Activated CD4-positive, alpha-beta T cell treated with anti-CD3 and anti-CD28 coated beads for 36 hours (primary cell): Measurements from ENCODE around the gene KHDC4. TPM values are rescaled to one million over a fixed set of nuclear protein-coding genes. Genes with fewer than 3 reads are reported as not detected.

Experiments
- ATAC-seq: fragments of 200-7000 bp; cut with Tn5 transposase; one replicate; pipeline ENCODE4 v1.10.0; 2021; ENCODE audit warnings: mild to moderate bottlenecking, moderate library complexity
- CTCF ChIA-PET: fragments of 350-600 bp; sonication (Branson Sonifier 250); formaldehyde crosslinking; loops from one replicate; lab custom pipeline; 2021; ENCODE audit warnings: antibody characterized with exemption; lab: Charles Lee
- POLR2A ChIA-PET: fragments of 350-600 bp; sonication (Branson Sonifier 250); formaldehyde crosslinking; loops from one replicate; lab custom pipeline; 2021; ENCODE audit warnings: antibody characterized with exemption, inconsistent platforms; lab: Charles Lee
- DNase-seq: peaks from one replicate; pipeline ENCODE4 v3.0.0-alpha.2; 2020
- H3K27ac Mint-ChIP-seq: one replicate; pipeline ENCODE4 v1.8.0; 2021; ENCODE audit warnings: mixed read lengths
- H3K27me3 Mint-ChIP-seq: one replicate; pipeline ENCODE4 v1.8.0; 2021; ENCODE audit warnings: mixed read lengths
- H3K36me3 Mint-ChIP-seq: one replicate; pipeline ENCODE4 v1.8.0; 2021; ENCODE audit warnings: low read depth, mixed read lengths
- H3K4me1 Mint-ChIP-seq: one replicate; pipeline ENCODE4 v1.8.0; 2021; ENCODE audit warnings: mixed read lengths
- H3K4me3 Mint-ChIP-seq: one replicate; pipeline ENCODE4 v1.8.0; 2021; ENCODE audit warnings: mild to moderate bottlenecking, moderate library complexity, mixed read lengths
- H3K9me3 Mint-ChIP-seq: one replicate; pipeline ENCODE4 v1.8.0; 2021; ENCODE audit warnings: low read depth, mixed read lengths
- intact Hi-C, 2 experiments: fragments of 100-400 bp; cut with DNase I in 1 of 2; cut with micrococcal nuclease in 1 of 2; formaldehyde crosslinking; loops; one replicate each; pipeline versions ENCODE4 v1.14.2 to v1.15.1; 2022 to 2024; cut with DNase I, micrococcal nuclease
- total RNA-seq, 2 experiments: library from RNA; stranded (reverse); gene quantifications; one replicate each; pipeline ENCODE4 v1.2.3, GENCODE V29; 2021

KHDC4 gene
- total RNA-seq, 2 experiments from 2014 or later, result 68.7 to 97.5 TPM

GRCh38 chr1:155889566-155889965 lies 44.6 kb downstream of the KHDC4 start:
- DNase-seq (no peak), ATAC-seq (no peak)
- Mint-ChIP-seq H3K27ac (no peak overlapping the region), H3K4me1 (peaks cover 18% of the 10 kb centered on the region), H3K9me3 (no peaks in the 10 kb centered on the region), H3K27me3 (no peaks in the 10 kb centered on the region), H3K36me3 (no peaks in the 10 kb centered on the region), H3K4me3 (no peak overlapping the region)
- ChIA-PET CTCF (no interaction called here), POLR2A (interaction anchor here (1.1 kb wide), 1 partner anchor 16 kb away, joined by 3 read pairs; no protein-coding TSS in a partner anchor)
- intact Hi-C loops, result no loop called here

- DNase-seq (no peak), ATAC-seq (no peak)
- Mint-ChIP-seq H3K36me3 (no peaks in the 10 kb centered on the region), H3K27ac (no peak overlapping the region), H3K4me1 (peaks cover 11% of the 10 kb centered on the region), H3K27me3 (no peaks in the 10 kb centered on the region), H3K9me3 (no peaks in the 10 kb centered on the region), H3K4me3 (no peak overlapping the region)
- ChIA-PET POLR2A (interaction anchor here (1.1 kb wide), 1 partner anchor 15 kb away, joined by 3 read pairs; no protein-coding TSS in a partner anchor), CTCF (no interaction called here)
- intact Hi-C loops, result no loop called here
Observed at GRCh38 chr1:155888481-155888880, 45.7 kb downstream of the KHDC4 start.

GRCh38 chr1:155884982-155885381 lies 49.2 kb downstream of the KHDC4 start:
- Mint-ChIP-seq H3K4me1 (no peaks in the 10 kb centered on the region), H3K9me3 (no peaks in the 10 kb centered on the region), H3K36me3 (no peaks in the 10 kb centered on the region), H3K4me3 (no peak overlapping the region), H3K27me3 (no peaks in the 10 kb centered on the region), H3K27ac (no peak overlapping the region)
- ATAC-seq (no peak), DNase-seq (no peak)
- ChIA-PET POLR2A (no interaction called here), CTCF (interaction anchor here (1.1 to 1.2 kb wide), 2 partner anchors 8 to 12 kb away, joined by 4 to 6 read pairs; no protein-coding TSS in a partner anchor)
- intact Hi-C loops, result no loop called here

GRCh38 chr1:155884031-155884960 lies 49.9 kb downstream of the KHDC4 start:
- no peak for DNase-seq
- no peak overlapping the region for H3K4me3 Mint-ChIP-seq
- no peaks in the 10 kb centered on the region for H3K36me3 Mint-ChIP-seq
- no peak overlapping the region for H3K27ac Mint-ChIP-seq
- no peak for ATAC-seq
- no peaks in the 10 kb centered on the region for H3K4me1 Mint-ChIP-seq
- intact Hi-C loops, result no loop called here
- POLR2A ChIA-PET, result interaction anchor here (0.9 kb wide), 1 partner anchor 313 kb away, joined by 3 read pairs; no protein-coding TSS in a partner anchor
- no peaks in the 10 kb centered on the region for H3K27me3 Mint-ChIP-seq
- H3K9me3 Mint-ChIP-seq, result no peaks in the 10 kb centered on the region
- CTCF ChIA-PET, result interaction anchor here (0.6 to 1.2 kb wide), 4 partner anchors 9 to 528 kb away, joined by 3 to 6 read pairs (median 4); no protein-coding TSS in a partner anchor

- Mint-ChIP-seq H3K36me3 (no peaks in the 10 kb centered on the region), H3K4me3 (no peak overlapping the region), H3K27me3 (no peaks in the 10 kb centered on the region), H3K4me1 (no peaks in the 10 kb centered on the region), H3K9me3 (no peaks in the 10 kb centered on the region), H3K27ac (no peak overlapping the region)
- no peak for DNase-seq
- no peak for ATAC-seq
- intact Hi-C loops, result no loop called here
- POLR2A ChIA-PET, result interaction anchor here (0.6 kb wide), 1 partner anchor 23 kb away, joined by 7 read pairs; no protein-coding TSS in a partner anchor
- CTCF ChIA-PET, result interaction anchor here (0.6 to 1.5 kb wide), 3 partner anchors 9 to 198 kb away, joined by 3 to 4 read pairs (median 3); no protein-coding TSS in a partner anchor
Observed at GRCh38 chr1:155882766-155883165, 51.4 kb downstream of the KHDC4 start.

- ChIA-PET POLR2A (interaction anchor here (0.6 kb wide), 2 partner anchors 23 to 82 kb away, joined by 4 to 7 read pairs; no protein-coding TSS in a partner anchor), CTCF (interaction anchor here (1.0 to 1.5 kb wide), 2 partner anchors 9 to 22 kb away, joined by 3 to 4 read pairs; no protein-coding TSS in a partner anchor)
- Mint-ChIP-seq H3K4me3 (no peak overlapping the region), H3K36me3 (no peaks in the 10 kb centered on the region), H3K27ac (no peak overlapping the region), H3K27me3 (no peaks in the 10 kb centered on the region), H3K4me1 (no peaks in the 10 kb centered on the region), H3K9me3 (no peaks in the 10 kb centered on the region)
- no peak for DNase-seq
- ATAC-seq, result no peak
- intact Hi-C loops, result no loop called here
Observed at GRCh38 chr1:155882235-155882634, 52.0 kb downstream of the KHDC4 start.

- CTCF ChIA-PET, result interaction anchor here (0.6 kb wide), 1 partner anchor 19 kb away, joined by 3 read pairs; no protein-coding TSS in a partner anchor
- DNase-seq (no peak), ATAC-seq (no peak)
- Mint-ChIP-seq H3K27me3 (no peaks in the 10 kb centered on the region), H3K4me3 (no peak overlapping the region), H3K27ac (no peak overlapping the region), H3K36me3 (no peaks in the 10 kb centered on the region), H3K4me1 (no peaks in the 10 kb centered on the region), H3K9me3 (no peaks in the 10 kb centered on the region)
- POLR2A ChIA-PET, result no interaction called here
- intact Hi-C loops, result no loop called here
Observed at GRCh38 chr1:155880950-155881349, 53.3 kb downstream of the KHDC4 start.

- Mint-ChIP-seq H3K9me3 (no peaks in the 10 kb centered on the region), H3K27me3 (no peaks in the 10 kb centered on the region), H3K4me3 (no peak overlapping the region), H3K27ac (no peak overlapping the region), H3K36me3 (no peaks in the 10 kb centered on the region), H3K4me1 (no peaks in the 10 kb centered on the region)
- DNase-seq (no peak), ATAC-seq (no peak)
- ChIA-PET CTCF (no interaction called here), POLR2A (no interaction called here)
- intact Hi-C loops, result no loop called here
Observed at GRCh38 chr1:155880251-155880650, 54.0 kb downstream of the KHDC4 start.

GRCh38 chr1:155877945-155878344 lies 56.3 kb downstream of the KHDC4 start:
- no peak overlapping the region for H3K4me3 Mint-ChIP-seq
- CTCF ChIA-PET, result interaction anchor here (0.5 kb wide), 1 partner anchor 201 kb away, joined by 3 read pairs; no protein-coding TSS in a partner anchor
- no peak overlapping the region for H3K27ac Mint-ChIP-seq
- POLR2A ChIA-PET, result no interaction called here
- no peaks in the 10 kb centered on the region for H3K27me3 Mint-ChIP-seq
- H3K4me1 Mint-ChIP-seq, result no peaks in the 10 kb centered on the region
- DNase-seq (no peak), ATAC-seq (no peak)
- no peaks in the 10 kb centered on the region for H3K36me3 Mint-ChIP-seq
- intact Hi-C loops, result no loop called here
- no peaks in the 10 kb centered on the region for H3K9me3 Mint-ChIP-seq

GRCh38 chr1:155873860-155874259 lies 60.4 kb downstream of the KHDC4 start:
- Mint-ChIP-seq H3K4me1 (no peaks in the 10 kb centered on the region), H3K9me3 (no peaks in the 10 kb centered on the region), H3K4me3 (no peak overlapping the region), H3K27ac (no peak overlapping the region), H3K36me3 (no peaks in the 10 kb centered on the region), H3K27me3 (no peaks in the 10 kb centered on the region)
- intact Hi-C loops, result no loop called here
- ChIA-PET CTCF (interaction anchor here (0.6 to 1.4 kb wide), 3 partner anchors 9 to 665 kb away, joined by 3 to 4 read pairs (median 4); no protein-coding TSS in a partner anchor), POLR2A (interaction anchor here (0.6 to 0.8 kb wide), 2 partner anchors 15 to 205 kb away, joined by 3 to 7 read pairs; no protein-coding TSS in a partner anchor)
- DNase-seq (no peak), ATAC-seq (no peak)

- Mint-ChIP-seq H3K27me3 (no peaks in the 10 kb centered on the region), H3K4me1 (no peaks in the 10 kb centered on the region), H3K27ac (no peak overlapping the region), H3K36me3 (no peaks in the 10 kb centered on the region), H3K9me3 (no peaks in the 10 kb centered on the region), H3K4me3 (no peak overlapping the region)
- ChIA-PET POLR2A (no interaction called here), CTCF (interaction anchor here (0.7 to 1.6 kb wide), 5 partner anchors 12 to 1582 kb away, joined by 3 to 7 read pairs (median 3); no protein-coding TSS in a partner anchor)
- ATAC-seq, result no peak
- no peak for DNase-seq
- intact Hi-C loops, result no loop called here
Observed at GRCh38 chr1:155872527-155872926, 61.7 kb downstream of the KHDC4 start.
